Glomerular visceral epithelial cell (primary cell): ENCODE results near the gene FITM1.
A peak's percentile ranks its signal among the peaks of the same experiment; 100 is the strongest.

Experiments
- DNase-seq: peaks from one replicate; pipeline ENCODE4 v3.0.0-alpha.2; 2016; ENCODE audit errors: extremely low spot score

The FITM1 gene

DNA sequence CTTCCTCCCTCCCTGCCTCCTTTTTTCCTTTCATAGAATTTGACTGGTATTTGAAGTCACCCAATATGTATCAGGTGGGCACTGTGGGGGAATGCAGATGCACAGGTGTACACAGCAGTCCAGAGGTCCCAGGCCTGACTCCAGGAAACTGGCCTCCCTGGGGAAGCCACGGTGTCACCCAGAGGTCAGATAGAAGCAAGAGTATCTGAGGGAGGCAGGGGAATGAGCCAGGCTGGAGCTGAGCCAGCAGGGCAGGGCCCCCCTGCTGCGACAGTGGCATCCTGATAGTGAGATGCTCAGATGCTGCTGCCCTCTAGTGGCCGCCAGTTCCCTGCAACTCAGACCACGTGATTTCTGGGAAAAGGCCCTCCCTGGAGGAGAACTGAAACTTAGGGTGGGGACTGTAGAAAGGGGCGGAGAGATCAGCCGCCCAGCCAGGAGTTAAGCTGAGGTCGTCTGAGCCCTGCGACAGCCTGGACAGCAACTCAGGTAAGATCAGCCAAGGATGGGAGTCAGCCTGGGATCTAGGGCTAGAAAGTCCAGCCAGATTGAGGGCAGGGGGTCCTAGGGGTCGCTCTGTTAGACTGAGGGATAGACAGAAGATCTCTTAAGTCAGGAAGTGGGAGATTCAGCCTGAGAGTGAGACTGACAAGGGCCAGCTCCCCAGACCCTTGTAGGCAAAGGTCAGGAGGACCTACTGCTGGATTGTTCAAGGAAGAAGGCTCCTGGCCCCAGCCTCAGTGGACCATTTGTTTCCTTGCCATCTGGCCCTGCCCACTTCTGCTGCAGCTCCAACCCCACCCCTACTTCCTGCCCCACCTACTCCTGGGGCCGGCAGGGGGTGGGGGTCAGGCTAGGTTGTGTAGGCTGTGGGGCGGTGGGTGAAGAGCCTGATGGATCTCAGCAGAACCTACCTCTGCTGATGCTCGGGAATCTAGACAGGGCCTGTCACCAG is 30.7 kb downstream of the FITM1 start, which contains the start of gene IRF9:
IRF9 (plus strand) TSS at position 416 of the 955 bp plus-strand sequence. CDS start 880 bp downstream, outside the sequence.
- DNase-seq: peak; percentile 99

DNA sequence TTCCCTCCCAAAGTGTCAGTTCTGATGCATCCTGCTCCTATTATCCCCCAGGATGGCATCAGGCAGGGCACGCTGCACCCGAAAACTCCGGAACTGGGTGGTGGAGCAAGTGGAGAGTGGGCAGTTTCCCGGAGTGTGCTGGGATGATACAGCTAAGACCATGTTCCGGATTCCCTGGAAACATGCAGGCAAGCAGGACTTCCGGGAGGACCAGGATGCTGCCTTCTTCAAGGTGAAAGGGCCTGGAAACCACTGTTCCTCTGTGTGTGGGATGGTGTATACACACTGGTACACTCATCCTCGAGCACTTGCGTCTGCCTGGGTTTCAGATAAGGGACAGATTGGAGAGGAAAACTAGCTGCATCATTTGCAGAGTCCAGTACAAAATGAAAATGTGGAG is 31.6 kb downstream of the FITM1 start:
- DNase-seq: no peak

DNA sequence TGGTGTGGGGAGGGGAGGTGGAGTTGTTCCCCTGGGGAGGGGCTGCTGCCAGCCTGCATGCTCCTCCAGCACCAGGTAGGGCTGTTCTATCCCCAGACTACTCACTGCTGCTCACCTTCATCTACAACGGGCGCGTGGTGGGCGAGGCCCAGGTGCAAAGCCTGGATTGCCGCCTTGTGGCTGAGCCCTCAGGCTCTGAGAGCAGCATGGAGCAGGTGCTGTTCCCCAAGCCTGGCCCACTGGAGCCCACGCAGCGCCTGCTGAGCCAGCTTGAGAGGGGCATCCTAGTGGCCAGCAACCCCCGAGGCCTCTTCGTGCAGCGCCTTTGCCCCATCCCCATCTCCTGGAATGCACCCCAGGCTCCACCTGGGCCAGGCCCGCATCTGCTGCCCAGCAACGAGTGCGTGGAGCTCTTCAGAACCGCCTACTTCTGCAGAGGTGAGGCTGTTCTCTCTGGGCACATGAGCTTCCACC is 34.1 kb downstream of the FITM1 start:
- DNase-seq: no peak

DNA sequence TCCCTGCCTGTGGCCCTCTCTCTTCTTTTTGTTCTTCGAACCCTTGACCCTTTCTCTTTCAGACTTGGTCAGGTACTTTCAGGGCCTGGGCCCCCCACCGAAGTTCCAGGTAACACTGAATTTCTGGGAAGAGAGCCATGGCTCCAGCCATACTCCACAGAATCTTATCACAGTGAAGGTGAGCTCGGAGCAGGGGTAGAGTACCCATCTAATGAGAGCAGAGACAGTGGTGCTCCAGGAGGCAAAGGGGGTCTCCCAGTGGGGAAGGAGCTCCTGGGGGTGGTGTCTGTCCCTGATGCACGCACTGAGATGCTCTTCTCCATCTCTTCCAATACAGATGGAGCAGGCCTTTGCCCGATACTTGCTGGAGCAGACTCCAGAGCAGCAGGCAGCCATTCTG is 35.3 kb downstream of the FITM1 start:
- no peak for DNase-seq

DNA sequence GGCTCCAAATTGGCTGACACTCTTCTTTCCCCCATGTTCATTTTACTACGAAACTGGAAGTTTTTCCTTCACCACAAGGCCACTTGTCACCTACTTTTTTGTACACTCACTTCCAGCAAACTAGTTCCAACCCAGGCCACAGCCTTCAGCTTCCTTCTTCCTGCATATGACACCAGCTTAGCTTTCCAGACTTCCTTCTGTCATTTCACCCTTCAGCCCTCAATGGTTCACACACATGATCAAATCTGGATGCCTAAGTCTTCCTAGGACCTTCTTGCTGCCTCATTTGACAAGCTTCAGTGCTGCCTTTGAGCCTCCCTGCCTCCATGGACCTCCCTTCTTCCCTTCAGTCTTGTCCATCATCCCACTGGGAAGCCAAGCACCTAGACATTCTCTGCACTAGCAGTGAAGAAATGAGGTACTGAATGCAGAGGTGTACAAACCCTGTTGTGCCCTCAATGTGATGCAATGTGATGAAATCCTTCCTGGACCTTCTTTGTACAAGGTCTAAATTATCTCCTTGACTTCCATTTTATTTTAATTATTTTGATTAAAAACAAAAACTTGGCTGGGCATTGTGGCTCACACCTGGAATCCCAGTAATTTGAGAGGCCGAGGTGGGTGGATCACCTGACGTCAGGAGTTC is 37.1 kb downstream of the FITM1 start:
- no peak for DNase-seq

DNA sequence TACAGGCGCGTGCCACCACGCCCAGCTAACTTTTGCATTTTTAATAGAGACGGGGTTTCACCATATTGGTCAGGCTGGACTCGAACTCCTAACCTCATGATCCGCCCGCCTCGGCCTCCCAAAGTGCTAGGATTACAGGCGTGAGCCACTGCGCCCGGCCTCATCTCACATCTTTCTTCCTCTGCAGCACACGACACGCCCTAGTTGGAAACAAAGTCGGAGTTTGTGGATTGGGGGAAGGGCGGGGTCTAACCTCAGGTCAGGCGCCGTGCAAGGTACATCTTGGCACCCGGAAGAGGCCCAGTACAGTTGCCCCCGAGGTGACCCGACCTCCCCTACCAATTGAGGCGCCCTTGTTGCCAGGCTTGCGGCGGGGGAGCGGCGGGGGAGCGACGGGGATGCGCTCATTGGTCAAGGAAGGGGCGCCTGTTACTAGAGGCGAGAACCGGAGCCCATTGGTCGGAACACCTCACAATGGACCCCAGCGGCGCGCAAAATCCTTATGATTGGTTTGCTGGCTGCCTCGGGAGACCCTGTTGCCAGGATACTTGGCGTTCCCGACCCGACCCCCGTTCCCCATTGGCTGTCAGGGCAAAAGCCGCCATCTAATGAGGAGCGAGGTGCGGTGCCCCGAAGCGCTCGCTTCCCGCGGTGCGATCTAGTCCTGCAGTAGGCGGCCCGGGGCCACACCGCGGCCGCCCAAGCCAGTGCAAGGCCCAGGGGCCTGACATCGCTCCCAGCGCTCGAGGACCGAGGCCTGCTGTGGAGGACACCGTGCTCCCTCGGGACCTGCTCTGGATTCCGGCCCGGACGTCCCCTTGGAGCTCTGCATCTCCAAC is 41.2 kb downstream of the FITM1 start, which contains the start of gene REC8:
REC8 (plus strand) TSS at position 659 of the 839 bp plus-strand sequence. CDS start 473 bp downstream, outside the sequence.
- no peak for DNase-seq

DNA sequence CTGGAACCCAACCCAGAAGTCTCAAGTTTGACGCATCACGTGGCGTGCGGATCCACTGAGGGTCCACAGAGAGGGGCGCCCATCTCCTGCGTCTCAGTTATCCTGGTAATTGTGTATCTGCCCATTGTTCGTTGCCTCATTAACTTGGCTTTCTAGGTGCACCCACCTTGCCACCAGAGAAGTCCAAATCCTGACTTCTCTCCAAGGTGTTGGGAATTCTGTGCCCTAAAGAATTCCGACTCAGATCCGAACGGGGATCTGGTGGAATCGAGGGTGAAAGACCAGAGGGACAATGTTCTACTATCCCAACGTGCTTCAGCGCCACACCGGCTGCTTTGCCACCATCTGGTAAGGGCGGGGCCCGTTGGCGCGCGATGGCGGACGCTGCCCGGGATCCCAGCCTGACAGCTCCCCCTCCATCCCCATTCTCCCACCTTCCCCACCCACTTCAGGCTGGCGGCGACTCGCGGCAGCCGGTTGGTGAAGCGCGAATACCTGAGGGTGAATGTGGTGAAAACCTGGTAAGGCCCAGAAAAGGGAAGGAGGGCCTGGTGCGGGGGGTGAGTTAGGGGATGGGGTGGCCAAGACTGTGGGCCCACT is 41.9 kb downstream of the FITM1 start:
- no peak for DNase-seq

DNA sequence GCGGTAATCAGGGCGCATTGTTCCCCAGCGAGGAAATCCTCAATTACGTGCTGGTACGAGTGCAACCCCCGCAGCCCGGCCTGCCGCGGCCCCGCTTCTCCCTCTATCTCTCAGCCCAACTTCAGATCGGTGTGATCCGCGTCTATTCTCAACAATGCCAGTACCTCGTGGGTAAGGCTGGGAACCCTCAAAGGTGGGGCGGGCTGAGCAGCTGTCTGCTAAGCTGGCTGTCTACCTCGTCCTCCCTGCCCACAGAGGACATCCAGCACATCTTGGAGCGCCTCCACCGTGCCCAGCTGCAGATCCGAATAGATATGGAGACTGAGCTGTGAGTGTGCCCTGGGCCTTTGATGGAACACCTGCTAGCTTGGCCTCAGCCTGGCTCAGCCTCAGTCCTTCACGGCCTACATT is 42.4 kb downstream of the FITM1 start:
- DNase-seq: no peak

DNA sequence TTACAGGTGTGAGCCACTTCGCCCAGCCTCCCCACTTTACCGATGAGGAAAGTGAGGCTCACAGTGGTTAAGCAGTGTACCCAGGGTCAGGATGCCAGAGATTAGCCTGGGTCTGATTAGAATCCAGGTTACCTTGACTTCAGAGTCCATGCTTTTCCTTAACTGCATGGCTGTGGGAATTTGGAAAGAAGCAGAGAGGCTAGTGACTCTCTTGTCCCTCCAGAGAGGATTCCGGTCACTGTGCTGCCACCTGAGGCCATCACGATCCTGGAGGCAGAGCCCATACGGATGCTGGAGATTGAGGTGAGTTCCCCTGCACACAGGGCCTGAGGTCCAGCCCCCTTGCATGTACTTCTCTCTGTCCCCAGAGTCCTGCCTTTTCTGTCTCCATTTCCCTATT is 46.1 kb downstream of the FITM1 start:
- DNase-seq: no peak

DNA sequence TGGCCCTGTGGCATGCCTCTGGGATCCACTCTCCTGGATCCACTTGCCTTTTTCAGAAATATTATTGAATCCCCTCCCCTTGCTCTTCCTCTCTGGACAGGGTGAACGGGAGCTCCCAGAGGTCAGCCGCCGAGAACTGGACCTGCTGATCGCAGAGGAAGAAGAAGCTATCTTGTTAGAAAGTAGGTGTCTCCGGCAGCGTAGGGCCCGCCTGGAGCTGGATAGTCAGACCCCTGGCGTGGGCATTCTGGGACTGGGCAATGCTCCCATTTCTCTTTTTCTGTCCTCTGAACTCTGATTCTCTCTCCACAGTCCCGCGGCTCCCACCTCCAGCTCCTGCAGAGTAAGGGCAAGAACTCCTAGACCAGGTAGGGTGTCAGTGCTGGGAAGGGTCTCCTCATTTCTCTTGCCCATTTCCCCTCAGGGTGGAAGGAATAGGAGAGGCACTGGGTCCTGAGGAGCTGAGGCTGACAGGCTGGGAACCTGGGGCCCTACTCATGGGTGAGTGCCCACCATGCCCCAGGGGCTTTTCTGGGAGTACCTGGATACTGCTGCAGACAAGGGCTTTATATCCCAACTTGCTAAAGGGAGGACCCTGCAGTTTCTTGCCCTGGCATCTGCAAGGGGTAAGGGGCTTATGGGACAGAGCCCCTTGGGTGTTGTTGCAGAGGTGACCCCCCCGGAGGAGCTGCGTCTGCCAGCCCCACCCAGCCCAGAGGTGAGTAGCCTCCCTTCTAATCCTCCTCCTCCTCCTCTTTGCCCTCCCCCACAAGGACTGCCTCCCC is 46.8 kb downstream of the FITM1 start:
- no peak for DNase-seq

DNA sequence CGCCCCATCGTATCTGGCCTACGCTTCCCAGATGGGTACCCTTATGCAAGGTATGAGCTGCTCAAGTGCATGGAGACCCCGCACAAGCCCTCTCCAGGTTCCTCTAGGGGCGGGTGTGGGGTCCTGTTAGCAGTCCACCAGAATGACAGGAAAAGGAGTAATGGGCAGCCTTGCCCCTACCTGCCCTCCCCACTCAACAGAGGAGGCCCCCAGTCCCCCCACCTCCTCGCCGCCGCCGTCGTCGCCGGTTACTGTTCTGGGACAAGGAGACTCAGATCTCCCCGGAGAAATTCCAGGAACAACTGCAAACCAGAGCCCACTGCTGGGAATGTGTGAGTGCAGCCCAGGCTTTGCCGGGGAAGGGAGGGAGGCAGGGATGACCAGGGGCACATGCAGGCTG is 47.4 kb downstream of the FITM1 start:
- DNase-seq: no peak

DNA sequence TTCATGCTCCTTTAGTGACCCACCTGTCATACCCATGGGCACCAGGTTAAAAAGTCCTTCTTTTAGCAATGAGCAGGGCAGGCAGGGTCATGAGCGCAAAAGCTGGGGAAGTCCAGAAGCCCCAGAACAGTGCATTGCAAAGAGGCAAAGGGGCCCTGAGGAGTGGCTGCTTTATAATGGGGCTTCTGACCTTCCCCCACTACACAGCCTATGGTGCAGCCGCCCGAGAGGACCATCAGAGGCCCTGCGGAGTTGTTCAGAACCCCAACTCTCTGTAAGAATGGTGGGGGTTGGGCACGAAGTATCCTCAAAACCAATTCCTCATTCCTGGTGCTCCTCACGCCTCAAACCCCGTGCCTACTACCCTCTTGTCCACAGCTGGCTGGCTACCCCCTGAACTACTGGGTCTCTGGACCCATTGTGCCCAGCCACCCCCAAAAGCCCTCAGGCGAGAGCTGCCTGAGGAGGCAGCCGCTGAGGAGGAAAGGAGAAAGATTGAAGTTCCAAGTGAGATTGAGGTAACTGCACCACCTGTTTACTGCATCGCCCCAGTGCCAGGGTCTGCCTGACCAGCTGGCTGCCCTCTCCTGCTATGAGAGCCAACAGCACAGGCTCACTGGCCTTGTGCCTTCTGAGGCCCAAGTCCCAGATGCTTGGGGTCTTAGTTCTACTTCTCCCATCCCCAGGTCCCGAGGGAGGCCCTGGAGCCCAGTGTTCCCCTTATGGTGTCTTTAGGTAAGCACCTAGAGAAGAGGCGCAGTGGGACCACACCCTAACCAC is 48.1 kb downstream of the FITM1 start:
- DNase-seq: no peak

DNA sequence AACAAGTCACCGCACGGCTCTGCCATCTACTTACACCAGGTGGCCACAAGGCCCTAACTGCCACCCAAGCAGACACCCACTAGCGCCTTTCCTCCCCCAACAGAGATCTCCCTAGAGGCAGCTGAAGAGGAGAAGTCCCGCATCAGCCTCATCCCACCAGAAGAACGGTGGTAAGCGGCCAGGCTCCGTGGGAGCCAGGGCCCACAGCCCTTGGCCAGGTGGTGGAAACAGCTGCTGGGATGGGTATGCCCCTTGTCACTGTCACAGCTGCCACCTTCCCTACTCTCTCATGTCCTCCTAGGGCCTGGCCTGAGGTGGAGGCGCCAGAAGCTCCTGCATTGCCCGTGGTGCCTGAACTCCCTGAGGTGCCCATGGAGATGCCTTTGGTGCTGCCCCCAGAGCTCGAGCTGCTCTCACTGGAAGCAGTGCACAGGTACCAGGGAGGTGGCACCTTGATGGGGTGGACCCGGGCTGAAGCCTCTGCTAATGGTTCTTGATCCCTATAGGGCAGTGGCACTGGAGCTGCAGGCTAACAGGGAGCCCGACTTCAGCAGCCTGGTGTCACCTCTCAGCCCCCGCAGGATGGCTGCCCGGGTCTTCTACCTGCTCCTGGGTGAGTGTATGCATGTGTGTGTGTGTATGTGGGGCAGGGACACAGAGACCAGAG is 49.0 kb downstream of the FITM1 start:
- no peak for DNase-seq

DNA sequence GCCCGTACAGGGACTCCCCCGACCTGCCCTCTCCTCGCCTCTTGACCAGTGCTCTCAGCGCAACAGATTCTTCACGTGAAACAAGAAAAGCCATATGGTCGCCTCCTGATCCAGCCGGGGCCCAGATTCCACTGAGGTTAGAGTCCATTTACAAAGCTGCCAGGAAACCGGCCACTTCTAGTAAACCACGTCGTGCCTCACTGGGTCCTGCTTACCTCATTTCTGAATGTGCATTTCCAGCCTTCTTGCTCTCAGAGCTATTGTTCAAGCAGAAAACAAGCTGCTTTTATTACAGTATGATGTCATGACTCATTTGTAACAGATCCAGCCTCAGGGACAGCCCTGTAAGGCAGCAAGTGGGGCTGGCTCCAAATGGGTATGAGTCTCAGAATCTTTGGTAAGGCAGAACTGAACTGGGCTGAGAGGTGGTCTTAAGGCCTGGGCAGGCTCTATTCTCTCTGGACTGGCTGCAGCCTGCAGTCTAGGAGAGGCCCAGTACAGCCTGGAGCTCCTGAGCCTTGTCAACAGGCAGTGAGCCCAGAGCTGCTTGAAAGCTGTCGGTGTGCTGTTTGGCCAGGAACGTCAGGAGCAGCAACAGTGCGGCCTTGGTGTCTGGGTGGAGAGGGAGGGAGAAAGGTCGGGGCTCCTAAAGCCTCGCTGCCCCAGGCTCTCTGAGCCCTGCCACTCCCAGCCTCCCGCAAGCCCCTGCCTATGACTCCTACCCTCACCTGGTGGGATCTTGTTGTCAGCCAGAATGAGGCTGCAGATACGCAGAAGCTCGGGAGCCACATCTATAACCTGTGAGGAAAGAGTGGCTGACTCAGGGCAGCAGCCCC is 49.7 kb downstream of the FITM1 start:
- DNase-seq: peak; percentile 90

DNA sequence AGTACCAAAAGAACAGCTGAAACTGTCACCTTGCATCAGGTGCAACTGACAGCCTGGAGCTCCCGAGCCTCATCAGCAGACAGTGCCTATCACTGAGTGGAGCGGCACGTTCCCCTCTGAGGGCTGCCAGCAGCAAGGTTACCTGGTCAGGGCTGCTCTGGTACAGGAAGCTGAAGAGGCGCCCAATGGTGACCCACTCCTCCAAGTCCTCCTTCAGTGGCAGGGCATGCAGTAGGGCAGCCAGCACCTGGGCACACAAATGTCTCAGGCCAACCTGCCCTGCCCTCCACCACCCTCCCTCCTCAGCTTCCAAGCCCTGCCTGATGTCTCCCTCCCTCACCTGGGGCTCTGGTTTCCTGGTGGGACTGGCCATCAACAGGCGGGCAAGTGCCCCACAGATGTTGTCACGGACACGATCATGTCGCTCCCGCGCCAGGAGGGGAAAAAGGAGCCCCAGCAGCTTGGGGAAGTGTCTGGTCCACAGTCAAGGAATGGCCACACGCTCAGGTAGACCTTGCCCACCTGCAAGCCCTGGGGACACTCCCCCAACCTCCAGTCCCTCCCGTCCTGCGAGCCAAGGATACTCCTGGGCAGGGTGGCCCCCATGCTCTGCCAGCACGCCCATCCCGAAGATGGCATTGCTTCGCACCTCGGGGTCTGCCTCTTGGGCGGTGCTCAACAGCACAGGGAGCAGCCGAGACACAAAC is 51.1 kb downstream of the FITM1 start:
- DNase-seq: no peak
